SJSA1 (cell line): ENCODE results near the gene MAPK1. TPM values are rescaled to one million over a fixed set of nuclear protein-coding genes. Genes with fewer than 3 reads are reported as not detected.
"Not testable (repeated sequence)": the region's sequence is repeated elsewhere in the genome, so short reads cannot be mapped to it uniquely, and the experiment has no call there.

ENCODE experiments used
- DNase-seq, 2 experiments: peaks; one replicate each; pipeline ENCODE4 v3.0.0-alpha.2; 2015 to 2020; ENCODE audit warnings: low spot score in 2 of 2, low read depth in 1 of 2
- H3K27ac ChIP-seq: fragments of 250-450 bp; sonication (Bioruptor Pico); 2 replicates; pipeline ENCODE4 v1.5.1; 2020; ENCODE audit warnings: mild to moderate bottlenecking, moderate library complexity
- H3K27me3 ChIP-seq: fragments of 250-450 bp; sonication (Bioruptor Pico); replicated peaks from 2 replicates; pipeline ENCODE4 v1.5.1; 2020; ENCODE audit warnings: mild to moderate bottlenecking, moderate library complexity
- H3K36me3 ChIP-seq: fragments of 250-450 bp; sonication (Bioruptor Pico); 2 replicates; pipeline ENCODE4 v1.5.1; 2020; ENCODE audit warnings: mild to moderate bottlenecking
- H3K4me1 ChIP-seq: fragments of 250-450 bp; sonication (Bioruptor Pico); replicated peaks from 2 replicates; pipeline ENCODE4 v1.6.1; 2021; ENCODE audit warnings: mild to moderate bottlenecking
- H3K4me3 ChIP-seq: fragments of 250-450 bp; sonication (Bioruptor Pico); 2 replicates; pipeline ENCODE4 v1.5.1; 2020; ENCODE audit warnings: mild to moderate bottlenecking
- H3K9me3 ChIP-seq: fragments of 250-450 bp; sonication (Bioruptor Pico); replicated peaks from 2 replicates; pipeline ENCODE4 v1.5.1; 2020; ENCODE audit warnings: mild to moderate bottlenecking
- total RNA-seq: library from RNA; depleted of rRNA; stranded (reverse); fragments of >200 nt; shearing (Covaris generic); gene quantifications from 2 replicates; pipeline ENCODE4 v1.2.3, GENCODE V29; 2014

The MAPK1 gene
- total RNA-seq, 1 experiment from 2014 or later = 113 TPM

DNA sequence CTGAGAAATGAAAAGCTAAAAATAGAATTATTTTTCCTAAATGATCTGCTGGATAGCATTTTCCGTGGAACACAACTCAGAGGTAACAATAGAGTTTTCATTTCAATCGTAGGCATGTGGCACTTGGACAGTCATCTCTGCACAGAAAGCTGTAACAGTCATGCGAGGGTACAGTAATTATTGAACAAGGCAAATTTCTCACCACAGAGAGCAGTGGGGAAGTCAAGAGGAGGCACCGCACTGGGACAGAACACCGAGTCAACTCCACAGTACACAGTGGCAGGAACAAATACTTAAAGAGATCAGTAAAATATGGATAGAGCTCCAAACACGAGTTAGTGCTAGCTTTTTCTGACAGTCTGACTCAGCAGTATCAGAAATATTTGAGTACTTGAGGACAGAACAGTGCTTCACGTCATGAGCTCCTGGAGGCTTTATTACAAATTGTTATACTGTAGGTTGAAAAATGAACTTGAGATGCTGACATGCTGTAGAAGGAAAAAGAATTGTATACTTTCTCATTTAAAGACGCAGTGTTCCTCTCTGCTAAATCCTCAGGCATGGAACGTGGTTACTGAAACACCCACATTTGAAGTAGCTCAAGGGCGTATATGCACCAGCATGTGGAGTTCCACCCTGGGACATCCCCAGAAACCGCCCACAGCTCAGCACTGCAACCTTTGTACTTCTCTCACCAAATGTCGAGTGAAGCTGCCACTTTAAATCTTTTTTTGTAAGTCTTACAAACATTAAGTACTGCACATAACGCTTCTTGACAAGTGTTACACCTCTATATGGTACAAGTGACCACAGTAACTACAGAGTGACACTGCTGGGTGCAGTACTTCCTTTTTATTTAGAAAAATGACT lies 104.5 kb downstream of the MAPK1 start:
- H3K4me1 ChIP-seq = peaks cover 17% of the 10 kb centered on the region
- peaks cover 69% of the 10 kb centered on the region for H3K36me3 ChIP-seq
- no peak overlapping the region for H3K4me3 ChIP-seq
- H3K9me3 ChIP-seq = no peaks in the 10 kb centered on the region
- no peak for DNase-seq
- H3K27ac ChIP-seq = no peak overlapping the region
- no peaks in the 10 kb centered on the region for H3K27me3 ChIP-seq

DNA sequence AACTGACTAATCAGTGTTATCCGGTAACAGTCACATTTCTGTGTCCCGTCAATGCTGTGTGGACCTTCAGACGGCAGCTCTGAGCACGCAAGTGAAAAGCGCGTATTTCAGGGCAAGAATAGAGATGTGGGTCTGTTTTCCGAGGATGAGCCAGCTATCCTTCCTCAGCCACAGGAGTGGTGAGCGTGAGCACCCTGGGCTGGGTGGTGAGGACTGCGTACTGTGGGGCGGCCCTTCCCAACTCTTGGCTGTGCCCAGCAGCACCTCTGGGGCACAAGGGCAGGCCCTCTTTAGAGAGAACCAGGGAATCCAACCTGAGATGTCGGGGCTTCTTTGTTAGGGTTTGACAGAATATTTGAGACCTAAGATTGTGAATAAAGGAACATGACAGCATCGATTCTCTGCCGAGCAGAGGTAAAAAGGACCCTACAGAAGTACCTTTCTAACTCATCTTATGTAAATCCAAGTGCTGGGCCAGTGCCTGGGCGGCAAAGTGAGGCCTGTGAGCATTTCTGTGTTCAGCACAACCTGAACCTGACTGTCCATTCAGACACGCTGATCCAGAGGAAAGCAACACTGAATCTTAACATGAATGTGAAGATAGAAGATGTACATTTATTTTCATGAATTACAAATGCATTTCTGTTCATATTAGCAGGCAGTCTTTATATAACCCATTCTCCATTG lies 105.3 kb downstream of the MAPK1 start:
- peaks cover 17% of the 10 kb centered on the region for H3K4me1 ChIP-seq
- no peak overlapping the region for H3K27ac ChIP-seq
- H3K27me3 ChIP-seq = no peaks in the 10 kb centered on the region
- H3K9me3 ChIP-seq = no peaks in the 10 kb centered on the region
- peaks cover 63% of the 10 kb centered on the region for H3K36me3 ChIP-seq
- H3K4me3 ChIP-seq = no peak overlapping the region
- DNase-seq = no peak

DNA sequence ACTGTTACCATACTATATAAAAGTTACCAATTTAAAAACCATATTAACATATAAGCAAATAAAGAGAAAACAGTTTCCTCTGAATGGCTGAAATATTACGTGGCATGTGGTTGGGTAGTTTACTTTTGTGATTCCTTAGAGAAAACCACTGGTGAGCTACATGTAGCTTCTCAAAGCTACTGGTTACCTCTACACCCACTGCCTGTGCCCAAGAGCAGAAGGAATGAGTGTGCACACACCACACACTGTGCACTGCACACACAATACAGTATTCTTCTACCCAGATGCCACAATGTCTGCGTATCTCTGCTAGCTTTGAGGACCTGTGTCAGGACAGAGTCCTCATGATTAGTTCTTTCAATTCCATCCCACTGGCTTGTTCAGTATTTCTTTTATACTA lies 106.4 kb downstream of the MAPK1 start:
- no peak for DNase-seq
- H3K9me3 ChIP-seq = no peaks in the 10 kb centered on the region
- H3K36me3 ChIP-seq = peaks cover 53% of the 10 kb centered on the region
- H3K4me3 ChIP-seq = no peak overlapping the region
- H3K27me3 ChIP-seq = no peaks in the 10 kb centered on the region
- peaks cover 17% of the 10 kb centered on the region for H3K4me1 ChIP-seq
- H3K27ac ChIP-seq = no peak overlapping the region

DNA sequence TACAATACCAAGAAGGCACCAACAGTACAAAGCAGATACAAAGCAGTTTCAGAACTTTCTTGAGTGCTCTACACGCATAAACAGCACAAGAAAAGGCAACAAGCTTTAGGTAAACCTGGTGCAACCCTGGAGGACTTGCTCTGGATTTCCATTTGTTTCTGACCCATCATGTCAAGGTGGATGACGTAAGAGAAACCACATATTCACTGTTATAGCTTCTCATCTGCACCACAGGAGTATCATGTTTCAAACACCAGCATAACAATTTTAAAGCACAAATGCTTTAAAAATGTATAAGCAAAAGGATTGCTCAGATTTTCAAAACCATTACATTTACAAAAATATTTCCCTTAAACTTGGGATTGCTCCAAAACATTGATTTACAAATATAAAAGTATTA lies 106.8 kb downstream of the MAPK1 start:
- H3K27ac ChIP-seq = no peak overlapping the region
- H3K9me3 ChIP-seq = no peaks in the 10 kb centered on the region
- no peak overlapping the region for H3K4me3 ChIP-seq
- no peak for DNase-seq
- H3K36me3 ChIP-seq = peaks cover 48% of the 10 kb centered on the region
- no peaks in the 10 kb centered on the region for H3K27me3 ChIP-seq
- peaks cover 17% of the 10 kb centered on the region for H3K4me1 ChIP-seq

DNA sequence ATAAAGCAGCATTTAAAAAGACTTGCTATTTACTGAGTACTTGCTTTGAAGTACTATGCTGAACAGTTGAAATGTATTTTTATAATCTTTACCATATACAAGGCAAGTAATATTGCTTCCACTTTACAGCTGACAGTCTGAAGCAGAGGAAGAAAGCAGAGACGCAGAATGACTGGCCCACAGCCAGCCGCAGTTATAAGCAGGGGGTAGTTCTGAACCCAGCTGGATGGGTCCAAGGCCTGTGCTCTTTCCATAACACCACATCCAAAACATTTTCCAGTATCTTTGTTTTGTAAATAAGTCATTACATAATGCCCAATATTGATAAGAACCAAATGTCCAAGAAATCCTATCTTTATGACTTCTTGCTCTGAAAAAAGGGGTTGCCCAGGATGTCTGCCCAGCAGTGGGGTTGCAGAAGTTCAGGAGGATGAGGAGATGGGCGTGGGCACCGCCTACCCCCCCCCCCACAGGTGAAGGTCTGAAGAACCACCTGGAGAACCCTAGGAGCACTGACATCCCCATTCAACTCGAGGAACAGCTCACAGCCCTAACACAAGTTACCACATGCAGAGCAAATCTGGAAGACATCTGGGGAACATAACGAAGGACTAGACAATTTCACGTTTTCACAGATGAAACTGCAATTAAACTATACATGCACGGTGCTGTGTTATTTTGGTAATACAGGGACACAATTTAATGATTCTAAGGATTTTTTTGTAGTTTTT lies 107.6 kb downstream of the MAPK1 start:
- Histone ChIP-seq H3K27ac (no peak overlapping the region), H3K4me1 (peaks cover 17% of the 10 kb centered on the region), H3K36me3 (peaks cover 40% of the 10 kb centered on the region), H3K27me3 (no peaks in the 10 kb centered on the region), H3K9me3 (no peaks in the 10 kb centered on the region), H3K4me3 (no peak overlapping the region)
- DNase-seq = no peak

DNA sequence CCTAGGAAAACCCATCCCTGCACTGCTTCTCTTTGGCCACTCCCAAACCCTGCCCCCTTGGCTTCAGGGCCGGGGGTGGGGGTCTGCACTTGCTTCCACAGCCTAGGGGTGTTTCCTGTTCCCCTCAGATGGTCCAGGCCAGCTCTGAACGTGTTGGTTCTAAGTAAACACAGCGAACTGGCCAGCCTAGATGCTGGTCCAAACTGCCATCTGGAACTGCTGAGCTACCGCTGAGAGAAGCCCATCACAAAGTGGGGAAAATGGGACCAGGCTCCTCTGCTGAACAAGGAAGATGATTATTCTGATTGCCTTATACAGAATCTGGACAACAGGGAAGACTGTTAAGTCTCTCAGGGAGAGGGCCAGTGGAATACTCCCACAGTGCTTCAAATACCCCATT lies 108.4 kb downstream of the MAPK1 start:
- Histone ChIP-seq H3K27me3 (no peaks in the 10 kb centered on the region), H3K4me3 (no peak overlapping the region), H3K36me3 (peaks cover 33% of the 10 kb centered on the region), H3K4me1 (peaks cover 17% of the 10 kb centered on the region), H3K9me3 (no peaks in the 10 kb centered on the region), H3K27ac (no peak overlapping the region)
- no peak for DNase-seq

DNA sequence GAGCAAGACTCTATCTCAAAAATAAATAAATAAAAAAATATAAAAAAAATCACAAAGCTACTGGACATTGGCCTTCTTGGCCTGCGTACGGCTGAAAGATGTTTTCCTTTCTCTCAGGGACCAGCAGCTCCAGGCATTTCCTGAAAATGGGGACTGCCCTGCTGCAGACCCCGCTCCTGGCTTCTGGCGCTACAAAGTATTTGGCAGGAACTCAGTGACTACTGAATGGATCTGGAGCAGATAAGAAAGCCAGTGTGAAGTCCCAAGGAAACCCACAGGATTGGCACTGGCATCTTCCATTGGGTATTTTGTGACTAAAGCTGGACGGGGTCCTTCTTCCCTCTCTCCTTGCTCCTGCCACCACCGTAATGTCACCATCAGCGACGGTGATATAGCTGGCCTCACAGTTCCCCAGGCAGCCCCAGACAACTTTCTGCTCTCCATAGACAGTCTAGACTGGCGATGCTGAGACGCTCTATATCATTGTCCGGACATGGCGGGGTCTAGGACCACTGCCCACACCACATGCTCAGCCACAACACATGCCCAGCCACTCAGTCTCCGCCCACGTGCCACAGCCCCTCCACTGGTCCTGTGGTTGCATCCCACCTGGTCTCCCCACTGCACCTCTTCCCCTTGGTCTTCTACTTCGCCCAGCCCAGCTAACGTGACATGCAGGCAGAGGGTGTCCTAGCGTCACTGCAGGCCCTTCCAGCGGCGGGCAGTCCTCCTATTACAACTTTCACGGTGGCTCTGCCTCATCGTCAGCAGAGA lies 109.2 kb downstream of the MAPK1 start:
- DNase-seq = no peak
- H3K4me1 ChIP-seq = peaks cover 17% of the 10 kb centered on the region
- peaks cover 25% of the 10 kb centered on the region for H3K36me3 ChIP-seq
- no peaks in the 10 kb centered on the region for H3K9me3 ChIP-seq
- H3K27me3 ChIP-seq = no peaks in the 10 kb centered on the region
- H3K4me3 ChIP-seq = no peak overlapping the region
- H3K27ac ChIP-seq = no peak overlapping the region

DNA sequence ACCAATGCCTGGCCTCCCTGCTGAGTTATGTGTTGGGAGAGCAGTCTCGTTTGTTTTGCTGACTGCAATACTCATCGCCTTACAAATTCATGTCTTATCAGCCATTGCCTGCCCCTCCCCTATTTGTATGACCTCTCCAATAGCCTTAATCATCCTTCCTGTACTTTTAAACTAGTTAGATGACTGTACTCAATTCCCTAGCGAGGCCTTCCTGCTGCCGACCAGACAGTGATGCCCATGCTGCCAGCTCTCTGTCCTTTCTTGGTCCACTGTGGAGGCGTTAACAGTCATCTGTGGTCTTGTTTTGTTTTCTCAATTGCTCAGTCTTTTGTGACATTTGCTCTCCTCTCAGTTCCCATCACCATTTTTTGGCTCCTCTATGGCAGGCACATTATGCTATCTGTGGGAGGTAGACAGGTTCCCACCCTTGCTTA lies 111.6 kb downstream of the MAPK1 start:
- H3K27ac ChIP-seq = no peak overlapping the region
- no peaks in the 10 kb centered on the region for H3K27me3 ChIP-seq
- peaks cover 4% of the 10 kb centered on the region; the same call in 1 of the 2 replicates for H3K4me1 ChIP-seq
- no peak overlapping the region for H3K4me3 ChIP-seq
- no peaks in the 10 kb centered on the region for H3K9me3 ChIP-seq
- H3K36me3 ChIP-seq = peaks cover 6% of the 10 kb centered on the region; the same call in 1 of the 2 replicates
- no peak for DNase-seq

DNA sequence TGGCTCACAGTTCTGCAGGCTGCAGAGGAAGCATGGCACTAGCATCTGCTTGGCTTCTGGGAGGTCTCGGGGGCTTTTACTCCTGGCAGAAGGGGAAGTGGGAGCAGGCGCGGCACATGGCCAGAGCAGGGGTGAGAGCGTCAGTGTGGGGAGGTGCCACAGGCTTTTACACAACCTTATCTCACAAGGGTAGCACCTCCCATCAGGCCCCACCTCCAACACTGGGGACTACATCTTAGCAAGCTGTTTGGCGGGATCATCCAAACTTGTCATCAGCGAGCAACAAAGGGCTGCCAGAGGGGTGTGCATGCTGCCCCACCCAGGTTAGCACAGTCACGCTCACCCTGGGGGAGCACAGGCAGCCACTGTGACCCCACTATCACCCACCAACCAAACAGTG lies 112.9 kb downstream of the MAPK1 start:
- Histone ChIP-seq H3K4me3 (no peak overlapping the region), H3K4me1 (no peaks in the 10 kb centered on the region), H3K36me3 (peaks cover 6% of the 10 kb centered on the region; the same call in 1 of the 2 replicates), H3K27ac (no peak overlapping the region), H3K27me3 (no peaks in the 10 kb centered on the region), H3K9me3 (no peaks in the 10 kb centered on the region)
- DNase-seq = no peak

DNA sequence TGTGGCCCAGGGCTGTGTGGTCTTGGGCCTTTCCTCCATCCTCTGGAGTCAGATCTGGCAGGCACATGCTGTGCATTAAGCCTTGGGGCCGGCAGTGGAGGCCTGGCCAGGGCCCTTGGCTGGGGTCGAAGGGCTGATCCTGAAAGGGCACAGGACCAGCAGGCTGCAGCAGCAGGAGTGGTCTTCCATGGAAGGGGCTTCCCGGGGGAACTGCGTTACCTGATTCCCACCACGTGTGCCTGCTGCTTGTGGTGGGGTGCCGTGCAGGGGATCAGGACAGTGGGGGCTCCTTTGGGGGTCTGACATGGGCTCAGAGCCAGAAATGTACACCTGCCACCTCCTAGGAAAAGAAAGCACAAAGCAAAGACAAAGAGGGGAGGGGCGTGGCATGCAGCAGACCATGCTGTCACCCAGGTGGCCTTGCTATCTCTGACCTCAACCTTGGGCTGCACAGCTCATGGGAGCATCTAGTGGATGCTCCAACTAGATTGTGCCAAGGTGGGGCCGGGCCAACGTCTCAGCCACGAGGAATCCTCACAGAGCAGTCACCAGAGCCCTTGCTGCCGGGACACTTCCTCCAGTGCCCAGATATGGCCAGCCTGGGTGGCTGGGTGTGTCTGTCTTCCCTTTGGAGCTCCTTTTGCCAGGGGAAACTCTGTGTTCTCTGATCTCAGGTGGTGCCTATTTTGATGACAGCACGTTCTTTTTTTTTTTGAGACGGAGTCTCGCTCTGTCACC lies 113.9 kb downstream of the MAPK1 start:
- no peaks in the 10 kb centered on the region for H3K4me1 ChIP-seq
- H3K27me3 ChIP-seq = no peaks in the 10 kb centered on the region
- no peak overlapping the region for H3K4me3 ChIP-seq
- H3K36me3 ChIP-seq = peaks cover 4% of the 10 kb centered on the region; the same call in 1 of the 2 replicates
- H3K9me3 ChIP-seq = no peaks in the 10 kb centered on the region
- no peak for DNase-seq
- no peak overlapping the region for H3K27ac ChIP-seq

DNA sequence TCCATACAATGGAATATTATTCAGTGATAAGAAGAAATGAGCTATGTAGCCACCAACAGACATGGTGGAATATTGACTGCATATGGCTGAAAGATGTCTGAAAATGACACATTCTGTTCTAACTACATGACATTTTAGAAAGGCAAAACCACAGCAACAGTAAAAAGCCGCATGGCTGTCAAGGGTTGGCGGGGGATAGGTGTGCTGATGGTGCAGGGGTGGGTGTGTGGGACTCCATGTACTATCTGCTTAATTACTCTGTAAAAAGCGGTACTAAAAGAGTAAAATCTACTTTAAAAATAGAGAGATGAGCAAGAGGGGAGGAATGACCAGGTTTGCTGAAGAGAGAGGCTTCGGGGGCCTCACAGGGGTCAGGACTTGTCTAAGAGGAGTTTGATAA lies 115.2 kb downstream of the MAPK1 start:
- H3K27ac ChIP-seq = no peak overlapping the region
- no peak for DNase-seq
- no peaks in the 10 kb centered on the region for H3K9me3 ChIP-seq
- H3K4me3 ChIP-seq = no peak overlapping the region
- H3K4me1 ChIP-seq = no peaks in the 10 kb centered on the region
- no peaks in the 10 kb centered on the region for H3K27me3 ChIP-seq
- no peaks in the 10 kb centered on the region for H3K36me3 ChIP-seq

DNA sequence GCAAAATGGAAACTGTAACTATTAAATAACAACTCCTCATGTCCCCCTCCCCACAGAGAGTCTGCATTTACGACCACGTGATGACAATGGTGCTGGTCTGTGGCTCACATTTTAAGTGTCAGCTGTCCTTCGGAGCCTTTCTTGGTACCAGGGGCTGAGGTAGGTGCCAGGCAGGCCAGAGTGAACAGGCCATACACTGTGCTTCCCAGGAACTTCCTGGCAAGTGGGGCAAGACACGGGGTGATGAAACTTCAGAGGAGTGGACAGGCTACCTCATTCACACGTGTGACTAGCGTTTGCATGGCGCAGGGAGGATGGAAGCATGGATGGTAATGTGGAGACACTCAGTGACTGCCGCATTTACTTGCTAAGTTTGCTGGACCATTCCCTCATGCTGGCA lies 121.5 kb downstream of the MAPK1 start:
- no peak for DNase-seq
- Histone ChIP-seq H3K36me3 (no peaks in the 10 kb centered on the region), H3K27me3 (no peaks in the 10 kb centered on the region), H3K9me3 (no peaks in the 10 kb centered on the region), H3K4me1 (peaks cover 9% of the 10 kb centered on the region), H3K4me3 (no peak overlapping the region), H3K27ac (no peak overlapping the region)

DNA sequence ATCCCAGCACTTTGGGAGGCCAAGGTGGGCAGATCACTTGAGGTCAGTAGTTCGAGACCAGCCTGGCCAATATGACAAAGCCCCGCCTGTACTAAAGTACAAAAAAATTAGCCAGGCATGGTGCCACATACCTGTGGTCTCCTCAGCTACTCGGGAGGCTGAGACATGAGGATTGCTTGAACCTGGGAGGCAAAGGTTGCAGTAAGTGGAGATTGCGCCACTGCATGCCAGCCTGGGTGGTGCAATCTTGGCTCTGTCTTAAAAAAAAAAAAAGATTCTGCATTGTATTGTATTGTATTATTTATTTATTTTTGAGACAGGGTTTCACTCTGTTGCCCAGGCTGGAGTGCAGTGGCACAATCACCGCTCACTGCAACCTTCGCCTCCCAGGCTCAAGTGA lies 122.5 kb downstream of the MAPK1 start:
- not testable (repeated sequence) for H3K36me3 ChIP-seq, H3K27me3 ChIP-seq, DNase-seq, H3K9me3 ChIP-seq, H3K27ac ChIP-seq, H3K4me1 ChIP-seq, H3K4me3 ChIP-seq
